IMR-90 (cell line): Measurements from ENCODE around the gene FOXS1. TPM values are rescaled to one million over a fixed set of nuclear protein-coding genes. Genes with fewer than 3 reads are reported as not detected.

ENCODE experiments used
- ATAC-seq: fragments of 200-7000 bp; cut with Tn5 transposase; 2 replicates; pipeline ENCODE4 v1.9.1; 2020; ENCODE audit warnings: low read depth, mild to moderate bottlenecking, moderate library complexity
- BruUV-seq: library from RNA; stranded (reverse); fragments of 400-500 nt; replicated peaks from 2 replicates; lab custom pipeline; 2021; lab: Mats Ljungman, UMichigan
- CTCF ChIA-PET: fragments of 300-600 bp; formaldehyde crosslinking; extraction: SDS; loops from one replicate; lab custom pipeline; 2021; ENCODE audit warnings: antibody characterized with exemption; lab: Yijun Ruan, JAX
- POLR2A ChIA-PET: fragments of 300-600 bp; sonication (Branson Sonifier 250); formaldehyde crosslinking; loops from one replicate; lab custom pipeline; 2022; ENCODE audit warnings: antibody characterized with exemption; ENCODE audit not compliant: unreplicated experiment; lab: Charles Lee
- DNase-seq: peaks from one replicate; pipeline ENCODE4 v3.0.0; 2013
- H2AFZ ChIP-seq: replicated peaks from 2 replicates; pipeline ENCODE3; 2013; ENCODE audit warnings: low read length, mild to moderate bottlenecking; ENCODE audit not compliant: poor library complexity
- H2AK5ac ChIP-seq: 2 replicates; pipeline ENCODE4 v1.6.1; 2013; ENCODE audit warnings: low read depth, low read length, inconsistent platforms
- H2AK9ac ChIP-seq: replicated peaks from 2 replicates; pipeline ENCODE3; 2013; ENCODE audit warnings: mild to moderate bottlenecking, low read depth, low read length, moderate library complexity; ENCODE audit not compliant: poor library complexity
- H2BK120ac ChIP-seq: 2 replicates; pipeline ENCODE4 v1.6.1; 2013; ENCODE audit warnings: low read depth, low read length, inconsistent platforms
- H2BK15ac ChIP-seq: 3 replicates; pipeline ENCODE4 v1.6.1; 2013; ENCODE audit warnings: low read depth, low read length, inconsistent platforms
- H2BK20ac ChIP-seq: 2 replicates; pipeline ENCODE4 v1.6.1; 2013; ENCODE audit warnings: low read depth, mild to moderate bottlenecking, inconsistent platforms, low read length, moderate library complexity
- H2BK5ac ChIP-seq: 2 replicates; pipeline ENCODE4 v1.6.1; 2013; ENCODE audit warnings: mild to moderate bottlenecking, low read depth, low read length, inconsistent platforms; ENCODE audit not compliant: poor library complexity, severe bottlenecking
- H3K14ac ChIP-seq: replicated peaks from 2 replicates; pipeline ENCODE4 v1.6.1; 2013; ENCODE audit warnings: low read depth, low read length, inconsistent platforms
- H3K18ac ChIP-seq: 2 replicates; pipeline ENCODE4 v1.6.1; 2013; ENCODE audit warnings: low read depth, low read length, control low read depth
- H3K23ac ChIP-seq: 2 replicates; pipeline ENCODE4 v1.6.1; 2013; ENCODE audit warnings: low read depth, low read length, inconsistent platforms
- H3K27ac ChIP-seq: 2 replicates; pipeline ENCODE4 v1.5.1; 2013; ENCODE audit warnings: mild to moderate bottlenecking, control low read depth, low read length; ENCODE audit not compliant: insufficient read depth
- H3K27me3 ChIP-seq: 2 replicates; pipeline ENCODE4 v1.6.1; 2013; ENCODE audit warnings: low read length; ENCODE audit not compliant: control insufficient read depth, insufficient read depth
- H3K36me3 ChIP-seq: 2 replicates; pipeline ENCODE4 v1.6.1; 2013; ENCODE audit warnings: low read length, mixed read lengths; ENCODE audit not compliant: control insufficient read depth, insufficient read depth
- H3K4ac ChIP-seq: 2 replicates; pipeline ENCODE4 v1.6.1; 2013; ENCODE audit warnings: low read depth, low read length, inconsistent platforms
- H3K4me1 ChIP-seq: 2 replicates; pipeline ENCODE4 v1.6.1; 2013; ENCODE audit warnings: low read length, mixed read lengths; ENCODE audit not compliant: control insufficient read depth, insufficient read depth
- H3K4me2 ChIP-seq: 2 replicates; pipeline ENCODE4 v1.6.1; 2013; ENCODE audit warnings: low read depth, mild to moderate bottlenecking, control low read depth, low read length, moderate library complexity
- H3K4me3 ChIP-seq: 2 replicates; pipeline ENCODE4 v1.5.1; 2013; ENCODE audit warnings: low read depth, mild to moderate bottlenecking, control low read depth, low read length, moderate library complexity; ENCODE audit not compliant: insufficient read depth
- H3K56ac ChIP-seq: 2 replicates; pipeline ENCODE4 v1.6.1; 2013; ENCODE audit warnings: low read length, inconsistent platforms; ENCODE audit not compliant: insufficient read depth; ENCODE audit errors: extremely low read depth
- H3K79me1 ChIP-seq, 2 experiments: 2 replicates each; pipeline ENCODE4 v1.6.1; 2013; ENCODE audit warnings: low read length in 2 of 2, inconsistent platforms in 1 of 2, low read depth in 1 of 2
- H3K9ac ChIP-seq: 2 replicates; pipeline ENCODE4 v1.6.1; 2013; ENCODE audit warnings: low read depth, low read length, control low read depth
- H3K9me1 ChIP-seq: 2 replicates; pipeline ENCODE4 v1.6.1; 2013; ENCODE audit warnings: low read length, inconsistent platforms; ENCODE audit not compliant: insufficient read depth
- H3K9me3 ChIP-seq: 2 replicates; pipeline ENCODE4 v1.6.1; 2013; ENCODE audit warnings: low read length; ENCODE audit not compliant: control insufficient read depth, insufficient read depth
- H4K20me1 ChIP-seq: 2 replicates; pipeline ENCODE4 v1.6.1; 2013; ENCODE audit warnings: low read length, inconsistent platforms; ENCODE audit not compliant: insufficient read depth
- H4K5ac ChIP-seq: 2 replicates; pipeline ENCODE4 v1.6.1; 2013; ENCODE audit warnings: mild to moderate bottlenecking, low read depth, low read length, control low read depth
- H4K8ac ChIP-seq, 2 experiments: 2 replicates each; pipeline ENCODE4 v1.6.1; 2013; ENCODE audit warnings: low read depth in 2 of 2, low read length in 2 of 2, control low read depth in 1 of 2, inconsistent platforms in 1 of 2
- H4K91ac ChIP-seq: 2 replicates; pipeline ENCODE4 v1.6.1; 2013; ENCODE audit warnings: low read depth, low read length, inconsistent platforms; ENCODE audit not compliant: insufficient read depth
- CEBPB ChIP-seq: IDR thresholded peaks from 2 replicates; pipeline ENCODE4 v1.6.1; 2012; ENCODE audit warnings: low read depth, low read length, improper control_type of control experiment
- CTCF ChIP-seq: conservative IDR thresholded peaks from 2 replicates; pipeline ENCODE4 v1.5.1; 2012; ENCODE audit warnings: mild to moderate bottlenecking, low read depth, low read length, improper control_type of control experiment
- NFE2L2 ChIP-seq: fragments of 150-350 bp; IDR thresholded peaks from 2 replicates; pipeline ENCODE4 v1.6.1; 2016; ENCODE audit warnings: low read depth, mild to moderate bottlenecking, low read length
- RFX5 ChIP-seq: IDR thresholded peaks from 2 replicates; pipeline ENCODE4 v1.8.0; 2012; ENCODE audit warnings: low read depth, mild to moderate bottlenecking, low read length, moderate library complexity
- WGBS, 2 experiments: methylation state at CpG; one replicate each; pipeline versions ENCODE4 v1.1.5 to v1.1.7; 2013; ENCODE audit warnings: missing lambda C conversion rate in 2 of 2; ENCODE audit not compliant: insufficient read length in 1 of 2; ENCODE audit errors: extremely low coverage in 2 of 2; 5-methylcytosine and 5-hydroxymethylcytosine counted together
- dilution Hi-C: fragments of 300-500 bp; cut with HindIII; formaldehyde crosslinking; loops from one replicate; pipeline ENCODE4 v1.14.3; 2018; ENCODE audit warnings: low sequenced_read_pairs; ENCODE audit not compliant: unreplicated experiment
- in situ Hi-C: fragments of 300-500 bp; cut with MboI; formaldehyde crosslinking; loops from 3 replicates; pipeline ENCODE4 v1.14.3; 2019; ENCODE audit warnings: low sequenced_read_pairs, inconsistent platforms, mixed read lengths
- intact Hi-C: fragments of 100-400 bp; cut with micrococcal nuclease; formaldehyde crosslinking; loops from 2 replicates; pipeline ENCODE4 v1.10.0; 2022
- polyA plus RNA-seq, 3 experiments: library from polyadenylated mRNA; depleted of rRNA; stranded (reverse); fragments of >200 nt; gene quantifications; 2 replicates each; pipeline ENCODE4 v1.2.3, GENCODE V29; 2012; ENCODE audit warnings: low replicate concordance in 1 of 3
- total RNA-seq: library from RNA; depleted of rRNA; stranded (reverse); fragments of >200 nt; gene quantifications from 2 replicates; pipeline ENCODE4 v1.2.3, GENCODE V29; 2012

Gene FOXS1
- total and polyA plus RNA-seq, 2 of the 4 experiments (the other 2 are of a cell fraction), result not detected

GRCh38 chr20:31863296-31864085 lies 18.1 kb upstream of the FOXS1 start:
- BruUV-seq, result no TSS peak
- Histone ChIP-seq H3K27ac (no peak overlapping the region), H3K4me1 (peaks cover 2% of the 10 kb centered on the region; the same call in 1 of the 2 replicates), H3K18ac (no peak overlapping the region), H4K8ac (no peak overlapping the region), H3K36me3 (no peaks in the 10 kb centered on the region), H4K91ac (no peak overlapping the region), H3K4ac (no peak overlapping the region), H3K27me3 (peaks cover 78% of the 10 kb centered on the region), H2BK20ac (no peak overlapping the region), H2BK120ac (no peak overlapping the region), H3K9me3 (no peaks in the 10 kb centered on the region), H2AK5ac (no peak overlapping the region), H3K4me2 (no peak overlapping the region), H2BK15ac (no peak overlapping the region), H3K56ac (no peak overlapping the region), H3K79me1 (no peaks in the 10 kb centered on the region), H3K14ac (no peak overlapping the region), H3K4me3 (no peak overlapping the region), H3K9me1 (no peaks in the 10 kb centered on the region; the same call in 1 of the 2 replicates), H2BK5ac (no peak overlapping the region), H2AK9ac (no peak overlapping the region), H2AFZ (no peak overlapping the region), H3K23ac (no peak overlapping the region), H4K20me1 (no peaks in the 10 kb centered on the region), H3K9ac (no peak overlapping the region), H4K5ac (no peak overlapping the region)
- DNase-seq, result no peak
- CTCF ChIA-PET, result interaction anchor here (1.1 kb wide), 1 partner anchor 17 kb away, joined by 5 read pairs; no protein-coding TSS in a partner anchor
- in situ Hi-C loops, result no loop called here
- intact Hi-C loops, result no loop called here
- dilution Hi-C loops, result no loop called here
- no peak for ATAC-seq
- POLR2A ChIA-PET, result no interaction called here
- TF ChIP-seq CTCF (no peak), CEBPB (no peak), RFX5 (no peak), NFE2L2 (no peak)
- WGBS, 2 experiments, result no CpG with 5 or more reads among the region's 9 CpGs
